Stimulated activated CD8-positive, alpha-beta memory T cell treated with anti-CD3 and anti-CD28 coated beads, Interleukin-7, amount 100 ng/mL, for 4 hours (primary cell): Measurements from ENCODE around the gene TCOF1.
"Not testable (repeated sequence)": the region's sequence is repeated elsewhere in the genome, so short reads cannot be mapped to it uniquely, and the experiment has no call there.

Experiments
- DNase-seq, 2 donors: peaks; one replicate each; pipeline ENCODE4 v3.0.0-alpha.2; 2020; ENCODE audit warnings: low read depth in 2 of 2

Gene TCOF1

GRCh38 chr5:150422758-150423157, 65.3 kb downstream of the TCOF1 start:
- no peak for DNase-seq

- DNase-seq: not testable (repeated sequence)
Measured at GRCh38 chr5:150426165-150426564, 68.7 kb downstream of the TCOF1 start.

GRCh38 chr5:150428106-150428876, 70.8 kb downstream of the TCOF1 start:
- DNase-seq: no peak

GRCh38 chr5:150428978-150429377, 71.5 kb downstream of the TCOF1 start:
- DNase-seq: no peak

- DNase-seq: no peak
Measured at GRCh38 chr5:150429410-150429873, 71.9 kb downstream of the TCOF1 start.

- no peak for DNase-seq
Measured at GRCh38 chr5:150431048-150431447, 73.6 kb downstream of the TCOF1 start.

- DNase-seq: no peak
Measured at GRCh38 chr5:150431574-150431973, 74.1 kb downstream of the TCOF1 start.

GRCh38 chr5:150434464-150434863, 77.0 kb downstream of the TCOF1 start:
- DNase-seq: no peak

- DNase-seq: peak; percentile 77 to 85
Measured at GRCh38 chr5:150436141-150436680, 78.7 kb downstream of the TCOF1 start.

GRCh38 chr5:150438873-150439546, 81.5 kb downstream of the TCOF1 start:
- DNase-seq: no peak

GRCh38 chr5:150440948-150441812, 83.7 kb downstream of the TCOF1 start:
- no peak for DNase-seq

GRCh38 chr5:150441813-150442698, 84.6 kb downstream of the TCOF1 start:
- DNase-seq: no peak

- DNase-seq: no peak
Measured at GRCh38 chr5:150442699-150443080, 85.2 kb downstream of the TCOF1 start.

GRCh38 chr5:150443242-150444075, 86.0 kb downstream of the TCOF1 start:
- DNase-seq: no peak

- DNase-seq: no peak
Measured at GRCh38 chr5:150444770-150445169, 87.3 kb downstream of the TCOF1 start.

GRCh38 chr5:150446088-150446487, 88.6 kb downstream of the TCOF1 start:
- no peak for DNase-seq

- no peak for DNase-seq
Measured at GRCh38 chr5:150446583-150446982, 89.1 kb downstream of the TCOF1 start.

- DNase-seq: no peak
Measured at GRCh38 chr5:150447188-150447587, 89.7 kb downstream of the TCOF1 start.

GRCh38 chr5:150448334-150448733, 90.8 kb downstream of the TCOF1 start:
- DNase-seq: no peak

- no peak for DNase-seq
Measured at GRCh38 chr5:150448952-150449516, 91.5 kb downstream of the TCOF1 start.
